Measurements from ENCODE around the gene UACA. TPM values are rescaled to one million over a fixed set of nuclear protein-coding genes. Genes with fewer than 3 reads are reported as not detected.

UACA gene
- total and polyA plus RNA-seq, 3 experiments from 2014 or later: 0.53 to 0.81 TPM; not detected in 1

DNA sequence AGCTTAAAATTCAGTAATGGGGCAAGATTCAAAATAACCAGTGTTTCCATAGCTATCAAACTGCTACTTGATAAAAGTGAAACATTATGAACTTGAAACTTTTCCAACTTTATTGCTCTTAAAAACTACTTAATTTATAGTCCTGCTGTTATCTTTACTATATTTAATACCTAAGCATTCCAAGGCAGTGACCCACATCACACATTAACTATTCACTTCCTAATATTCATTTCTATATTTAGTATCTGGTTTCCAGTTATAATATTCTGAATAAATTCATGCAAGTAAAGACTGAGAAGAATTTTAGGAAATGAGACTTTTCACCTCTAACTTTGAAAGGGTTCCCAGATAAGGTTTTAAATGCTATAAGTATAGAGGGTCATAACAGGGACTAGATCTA lies 64.9 kb downstream of the UACA start:
- H3K4me1 ChIP-seq (ENCODE audit: insufficient read depth, low read length): no peaks in the 10 kb centered on the region
- Mint-ChIP-seq H3K36me3 (no peaks in the 10 kb centered on the region), H3K4me3 (no peak overlapping the region), H3K27me3 (peaks cover 3 to 37% of the 10 kb centered on the region in 2 donors), H3K27ac (no peak overlapping the region), H3K9me3 (no peaks in the 10 kb centered on the region), H3K4me1 (no peaks in the 10 kb centered on the region)
- POLR2A ChIA-PET: no interaction called here
- H3K27me3 ChIP-seq (ENCODE audit: insufficient read depth, low read length, poor library complexity, severe bottlenecking): no peaks in the 10 kb centered on the region
- no peak for DNase-seq
- H3K27ac ChIP-seq (ENCODE audit: low read depth, low read length): no peak overlapping the region
- H3K9me3 ChIP-seq (ENCODE audit: low read length): no peaks in the 10 kb centered on the region
- H3K4me3 ChIP-seq (ENCODE audit: low read length): no peak overlapping the region
- CTCF ChIA-PET: no interaction called here
- H3K36me3 ChIP-seq (ENCODE audit: insufficient read depth, low read length): no peaks in the 10 kb centered on the region

DNA sequence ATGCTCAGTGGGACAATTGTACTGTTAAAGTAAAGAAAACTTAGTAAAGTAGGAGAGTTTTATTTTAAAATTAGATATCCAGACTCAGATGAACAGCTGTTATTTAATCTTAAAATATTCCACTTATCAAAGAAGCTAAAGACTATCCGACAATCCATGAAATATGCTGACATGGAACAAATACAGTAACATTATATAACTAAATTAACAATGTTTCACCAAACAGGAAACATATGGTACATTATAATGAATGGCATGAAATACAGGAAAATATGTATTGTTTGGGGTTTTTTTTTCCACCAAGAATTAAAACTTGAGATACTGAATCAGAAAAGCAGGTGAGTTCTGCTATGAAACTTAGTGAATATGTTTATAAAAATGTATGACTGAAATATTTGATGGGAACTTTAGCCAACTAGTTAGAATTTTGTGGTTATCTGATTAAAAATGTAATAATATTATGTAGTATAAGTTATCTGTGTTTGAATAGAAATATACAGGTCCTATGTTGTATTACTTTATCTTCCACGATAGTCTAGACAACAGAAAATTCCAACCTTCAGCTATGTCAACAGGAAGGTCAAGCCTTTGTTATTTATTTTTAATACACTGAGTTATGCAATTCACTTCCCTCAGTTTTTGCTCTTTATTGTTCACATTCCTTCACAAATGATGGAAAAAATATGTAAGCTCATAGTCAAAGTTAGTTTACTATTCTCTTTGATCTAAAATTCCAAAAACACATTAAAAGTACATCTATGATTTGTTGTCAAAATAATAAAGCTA lies 72.7 kb downstream of the UACA start:
- Histone ChIP-seq H3K9me3 (ENCODE audit: low read length) (no peaks in the 10 kb centered on the region), H3K4me1 (ENCODE audit: insufficient read depth, low read length) (no peaks in the 10 kb centered on the region), H3K27ac (ENCODE audit: low read depth, low read length) (no peak overlapping the region), H3K36me3 (ENCODE audit: insufficient read depth, low read length) (no peaks in the 10 kb centered on the region), H3K27me3 (ENCODE audit: insufficient read depth, low read length, poor library complexity, severe bottlenecking) (no peaks in the 10 kb centered on the region), H3K4me3 (ENCODE audit: low read length) (no peak overlapping the region)
- peaks cover 6 to 15% of the 10 kb centered on the region in 2 donors for H3K27me3 Mint-ChIP-seq
- ChIA-PET CTCF (interaction anchor here (1.0 kb wide), 1 partner anchor 26 kb away, joined by 3 read pairs; no protein-coding TSS in a partner anchor), POLR2A (interaction anchor here (0.6 kb wide), 1 partner anchor 157 kb away, joined by 5 read pairs; no protein-coding TSS in a partner anchor)
- no peaks in the 10 kb centered on the region for H3K9me3 Mint-ChIP-seq
- no peak overlapping the region for H3K27ac Mint-ChIP-seq
- H3K4me1 Mint-ChIP-seq: no peaks in the 10 kb centered on the region
- H3K4me3 Mint-ChIP-seq: no peak overlapping the region
- H3K36me3 Mint-ChIP-seq: peaks cover 0 to 2% (median 0%) of the 10 kb centered on the region in 3 donors
- DNase-seq: no peak

DNA sequence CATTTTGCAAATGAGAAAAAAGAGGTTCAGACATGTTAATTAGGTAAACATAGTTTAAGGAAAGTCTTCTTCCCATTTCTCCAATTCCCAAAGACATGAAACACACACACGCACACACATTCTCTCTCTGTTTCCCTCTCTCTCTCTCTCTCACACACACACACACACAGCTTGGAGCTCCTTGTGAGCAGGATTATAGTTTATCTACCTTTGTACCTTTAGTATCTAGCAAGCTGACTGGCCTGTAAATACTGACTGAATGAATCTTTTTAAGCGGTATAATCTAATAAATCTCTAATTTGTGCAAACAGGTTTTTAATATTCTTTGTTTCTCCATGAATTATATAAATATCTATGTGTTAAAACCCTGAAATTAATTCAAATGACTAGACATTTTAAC lies 73.3 kb downstream of the UACA start:
- CTCF ChIA-PET: interaction anchor here (1.0 kb wide), 1 partner anchor 25 kb away, joined by 3 read pairs; no protein-coding TSS in a partner anchor
- H3K4me1 ChIP-seq (ENCODE audit: insufficient read depth, low read length): no peaks in the 10 kb centered on the region
- H3K4me3 ChIP-seq (ENCODE audit: low read length): no peak overlapping the region
- peaks cover 0 to 2% (median 0%) of the 10 kb centered on the region in 3 donors for H3K36me3 Mint-ChIP-seq
- no peaks in the 10 kb centered on the region for H3K4me1 Mint-ChIP-seq
- no peaks in the 10 kb centered on the region for H3K9me3 Mint-ChIP-seq
- no peaks in the 10 kb centered on the region for H3K36me3 ChIP-seq (ENCODE audit: insufficient read depth, low read length)
- H3K27me3 ChIP-seq (ENCODE audit: insufficient read depth, low read length, poor library complexity, severe bottlenecking): no peaks in the 10 kb centered on the region
- H3K4me3 Mint-ChIP-seq: no peak overlapping the region
- peaks cover 6 to 19% of the 10 kb centered on the region in 2 donors for H3K27me3 Mint-ChIP-seq
- H3K9me3 ChIP-seq (ENCODE audit: low read length): no peaks in the 10 kb centered on the region
- H3K27ac Mint-ChIP-seq: no peak overlapping the region
- POLR2A ChIA-PET: no interaction called here
- H3K27ac ChIP-seq (ENCODE audit: low read depth, low read length): no peak overlapping the region
- no peak for DNase-seq

DNA sequence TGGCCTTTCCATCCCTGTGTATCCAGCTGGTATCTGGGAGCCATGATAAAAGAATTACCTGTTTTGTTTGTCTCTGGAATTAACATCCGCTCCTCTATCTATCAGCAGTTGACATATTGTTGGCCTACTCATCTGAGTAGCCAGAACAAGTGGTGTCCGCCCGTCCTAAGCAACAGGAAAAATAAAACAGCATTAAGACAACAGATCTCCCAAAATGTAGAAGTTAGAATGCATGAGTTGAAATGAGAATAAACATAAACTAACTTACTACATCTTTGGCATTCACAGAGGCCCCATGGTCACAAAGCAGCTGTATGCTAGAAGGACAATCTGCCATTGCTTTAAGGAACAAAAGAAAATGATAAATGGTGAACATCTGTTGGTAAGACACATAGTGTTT lies 75.9 kb downstream of the UACA start:
- H3K4me3 ChIP-seq (ENCODE audit: low read length): no peak overlapping the region
- Mint-ChIP-seq H3K36me3 (peaks cover 0 to 2% (median 0%) of the 10 kb centered on the region in 3 donors), H3K4me1 (no peaks in the 10 kb centered on the region), H3K9me3 (no peaks in the 10 kb centered on the region), H3K27ac (no peak overlapping the region), H3K4me3 (no peak overlapping the region), H3K27me3 (peaks cover 4 to 33% of the 10 kb centered on the region in 2 donors)
- no peaks in the 10 kb centered on the region for H3K4me1 ChIP-seq (ENCODE audit: insufficient read depth, low read length)
- POLR2A ChIA-PET: no interaction called here
- H3K36me3 ChIP-seq (ENCODE audit: insufficient read depth, low read length): no peaks in the 10 kb centered on the region
- no peaks in the 10 kb centered on the region for H3K9me3 ChIP-seq (ENCODE audit: low read length)
- CTCF ChIA-PET: no interaction called here
- H3K27me3 ChIP-seq (ENCODE audit: insufficient read depth, low read length, poor library complexity, severe bottlenecking): no peaks in the 10 kb centered on the region
- H3K27ac ChIP-seq (ENCODE audit: low read depth, low read length): no peak overlapping the region
- no peak for DNase-seq

DNA sequence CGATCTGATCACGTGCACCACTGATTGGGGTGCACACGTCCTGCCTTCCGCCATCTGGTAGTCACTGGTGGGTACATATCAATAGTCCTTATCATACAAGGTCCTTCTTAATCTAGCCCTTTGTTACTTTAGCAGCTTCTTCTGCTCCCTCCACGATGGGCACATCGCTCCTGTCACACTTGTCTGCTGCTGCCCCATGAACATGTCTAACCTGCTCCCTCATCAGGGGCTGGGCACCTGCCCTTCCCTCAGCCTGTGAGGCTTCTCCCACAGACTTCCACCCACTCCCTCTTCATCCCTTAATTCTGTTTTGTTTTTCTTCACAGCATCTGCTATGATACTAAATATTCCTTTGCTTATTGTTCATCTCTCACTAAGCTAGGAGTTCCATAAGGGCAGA lies 82.5 kb downstream of the UACA start:
- Mint-ChIP-seq H3K27ac (no peak overlapping the region), H3K4me3 (no peak overlapping the region), H3K36me3 (peaks cover 0 to 3% (median 0%) of the 10 kb centered on the region in 3 donors), H3K9me3 (no peaks in the 10 kb centered on the region), H3K27me3 (peaks cover 6 to 38% of the 10 kb centered on the region in 2 donors), H3K4me1 (peaks cover 0 to 4% (median 0%) of the 10 kb centered on the region in 3 donors)
- H3K4me3 ChIP-seq (ENCODE audit: low read length): no peak overlapping the region
- no peaks in the 10 kb centered on the region for H3K9me3 ChIP-seq (ENCODE audit: low read length)
- H3K4me1 ChIP-seq (ENCODE audit: insufficient read depth, low read length): no peaks in the 10 kb centered on the region
- H3K36me3 ChIP-seq (ENCODE audit: insufficient read depth, low read length): no peaks in the 10 kb centered on the region
- POLR2A ChIA-PET: no interaction called here
- CTCF ChIA-PET: interaction anchor here (2.1 kb wide), 1 partner anchor 42 kb away, joined by 8 read pairs; no protein-coding TSS in a partner anchor
- DNase-seq: no peak
- no peak overlapping the region for H3K27ac ChIP-seq (ENCODE audit: low read depth, low read length)
- no peaks in the 10 kb centered on the region for H3K27me3 ChIP-seq (ENCODE audit: insufficient read depth, low read length, poor library complexity, severe bottlenecking)

GRCh38 chr15:70679919-70680231 lies 83.5 kb downstream of the UACA start:
- Histone ChIP-seq H3K27ac (ENCODE audit: low read depth, low read length) (no peak overlapping the region), H3K27me3 (ENCODE audit: insufficient read depth, low read length, poor library complexity, severe bottlenecking) (no peaks in the 10 kb centered on the region), H3K4me1 (ENCODE audit: insufficient read depth, low read length) (no peaks in the 10 kb centered on the region), H3K9me3 (ENCODE audit: low read length) (no peaks in the 10 kb centered on the region), H3K4me3 (ENCODE audit: low read length) (no peak overlapping the region), H3K36me3 (ENCODE audit: insufficient read depth, low read length) (no peaks in the 10 kb centered on the region)
- CTCF ChIA-PET: interaction anchor here (1.2 to 2.1 kb wide), 2 partner anchors 36 to 43 kb away, joined by 3 to 8 read pairs; no protein-coding TSS in a partner anchor
- Mint-ChIP-seq H3K9me3 (no peaks in the 10 kb centered on the region), H3K4me1 (peaks cover 0 to 4% (median 0%) of the 10 kb centered on the region in 3 donors), H3K27me3 (peaks cover 6 to 33% of the 10 kb centered on the region in 2 donors), H3K36me3 (peaks cover 0 to 3% (median 0%) of the 10 kb centered on the region in 3 donors), H3K4me3 (no peak overlapping the region), H3K27ac (no peak overlapping the region)
- POLR2A ChIA-PET: no interaction called here
- no peak for DNase-seq

- Mint-ChIP-seq H3K27me3 (peaks cover 1 to 4% of the 10 kb centered on the region in 2 donors), H3K9me3 (no peaks in the 10 kb centered on the region), H3K36me3 (no peaks in the 10 kb centered on the region), H3K4me3 (peak overlapping the region in 6 of 7 donors; percentile 2 to 57 (median 34)), H3K4me1 (peaks cover 19 to 33% (median 25%) of the 10 kb centered on the region in 3 donors), H3K27ac (peak overlapping the region in 4 of 8 donors; percentile 0 to 30 (median 5))
- Histone ChIP-seq H3K4me1 (ENCODE audit: insufficient read depth, low read length) (peaks cover 31% of the 10 kb centered on the region), H3K27ac (ENCODE audit: low read depth, low read length) (no peak overlapping the region), H3K9me3 (ENCODE audit: low read length) (no peaks in the 10 kb centered on the region), H3K27me3 (ENCODE audit: insufficient read depth, low read length, poor library complexity, severe bottlenecking) (no peaks in the 10 kb centered on the region), H3K4me3 (ENCODE audit: low read length) (no peak overlapping the region), H3K36me3 (ENCODE audit: insufficient read depth, low read length) (no peaks in the 10 kb centered on the region)
- peak in 2 of 5 donors; percentile 64 to 73 for DNase-seq
- ChIA-PET CTCF (interaction anchor here (1.2 to 1.9 kb wide), 2 partner anchors 50 to 139 kb away, joined by 6 to 8 read pairs; no protein-coding TSS in a partner anchor), POLR2A (no interaction called here)
These were observed 91.3 kb downstream of the UACA start for GRCh38 chr15:70672081-70672480.

GRCh38 chr15:70670680-70671079 lies 92.7 kb downstream of the UACA start:
- POLR2A ChIA-PET: no interaction called here
- Histone ChIP-seq H3K27ac (ENCODE audit: low read depth, low read length) (no peak overlapping the region), H3K4me1 (ENCODE audit: insufficient read depth, low read length) (peaks cover 31% of the 10 kb centered on the region), H3K9me3 (ENCODE audit: low read length) (no peaks in the 10 kb centered on the region), H3K4me3 (ENCODE audit: low read length) (no peak overlapping the region), H3K36me3 (ENCODE audit: insufficient read depth, low read length) (no peaks in the 10 kb centered on the region), H3K27me3 (ENCODE audit: insufficient read depth, low read length, poor library complexity, severe bottlenecking) (no peaks in the 10 kb centered on the region)
- no peak overlapping the region for H3K27ac Mint-ChIP-seq
- CTCF ChIA-PET: interaction anchor here (1.4 kb wide), 1 partner anchor 52 kb away, joined by 6 read pairs; no protein-coding TSS in a partner anchor
- H3K4me3 Mint-ChIP-seq: no peak overlapping the region
- H3K4me1 Mint-ChIP-seq: peaks cover 19 to 33% (median 25%) of the 10 kb centered on the region in 3 donors
- peak in 1 of 5 donors; percentile 1 for DNase-seq
- H3K9me3 Mint-ChIP-seq: no peaks in the 10 kb centered on the region
- no peaks in the 10 kb centered on the region for H3K36me3 Mint-ChIP-seq
- H3K27me3 Mint-ChIP-seq: peaks cover 1 to 4% of the 10 kb centered on the region in 2 donors

Data from CD8-positive, alpha-beta memory T cell (primary cell).